ENCODE data around the gene BANF1.

DNA sequence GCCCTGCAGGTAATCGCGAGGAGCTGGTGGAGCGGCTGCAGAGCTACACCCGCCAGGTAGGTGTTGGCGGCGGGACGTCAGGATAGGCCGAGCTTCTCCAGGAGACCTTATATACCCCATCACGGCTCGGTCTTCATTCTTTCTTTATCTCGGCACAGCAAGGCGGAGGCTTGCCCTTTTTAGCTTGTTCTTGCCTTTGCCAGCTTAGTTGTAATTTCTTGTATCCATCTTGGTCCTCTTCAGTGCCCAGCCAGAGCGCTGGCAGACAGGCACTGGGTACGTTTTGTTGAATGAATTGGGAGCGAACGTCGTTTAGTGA lies 50.3 kb downstream of the BANF1 start:
- TF ChIP-seq, protein P1, sequence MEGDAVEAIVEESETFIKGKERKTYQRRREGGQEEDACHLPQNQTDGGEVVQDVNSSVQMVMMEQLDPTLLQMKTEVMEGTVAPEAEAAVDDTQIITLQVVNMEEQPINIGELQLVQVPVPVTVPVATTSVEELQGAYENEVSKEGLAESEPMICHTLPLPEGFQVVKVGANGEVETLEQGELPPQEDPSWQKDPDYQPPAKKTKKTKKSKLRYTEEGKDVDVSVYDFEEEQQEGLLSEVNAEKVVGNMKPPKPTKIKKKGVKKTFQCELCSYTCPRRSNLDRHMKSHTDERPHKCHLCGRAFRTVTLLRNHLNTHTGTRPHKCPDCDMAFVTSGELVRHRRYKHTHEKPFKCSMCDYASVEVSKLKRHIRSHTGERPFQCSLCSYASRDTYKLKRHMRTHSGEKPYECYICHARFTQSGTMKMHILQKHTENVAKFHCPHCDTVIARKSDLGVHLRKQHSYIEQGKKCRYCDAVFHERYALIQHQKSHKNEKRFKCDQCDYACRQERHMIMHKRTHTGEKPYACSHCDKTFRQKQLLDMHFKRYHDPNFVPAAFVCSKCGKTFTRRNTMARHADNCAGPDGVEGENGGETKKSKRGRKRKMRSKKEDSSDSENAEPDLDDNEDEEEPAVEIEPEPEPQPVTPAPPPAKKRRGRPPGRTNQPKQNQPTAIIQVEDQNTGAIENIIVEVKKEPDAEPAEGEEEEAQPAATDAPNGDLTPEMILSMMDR (IDR thresholded peaks at IDR 0.05), result no peak
- TF ChIP-seq POLR2A (IDR thresholded peaks at IDR 0.05), result no peak
